HFFc6 (cell line): Measurements from ENCODE around the gene OR4K5. TPM values are rescaled to one million over a fixed set of nuclear protein-coding genes. Genes with fewer than 3 reads are reported as not detected.

ENCODE experiments used
- DNase-seq: peaks from one replicate; pipeline ENCODE4 v3.0.0-alpha.2; 2018
- H3K27ac Mint-ChIP-seq: 2 replicates; pipeline ENCODE4 v1.8.0; 2020; ENCODE audit warnings: mild to moderate bottlenecking, mixed read lengths
- H3K27me3 Mint-ChIP-seq: 2 replicates; pipeline ENCODE4 v1.8.0; 2021; ENCODE audit warnings: mild to moderate bottlenecking, moderate library complexity, mixed read lengths; ENCODE audit not compliant: insufficient read depth
- H3K36me3 Mint-ChIP-seq: 2 replicates; pipeline ENCODE4 v1.8.0; 2021; ENCODE audit warnings: low read depth, mixed read lengths
- H3K4me1 Mint-ChIP-seq: 2 replicates; pipeline ENCODE4 v1.8.0; 2020; ENCODE audit warnings: low read depth, mixed read lengths
- H3K4me3 Mint-ChIP-seq: 2 replicates; pipeline ENCODE4 v1.8.0; 2020; ENCODE audit warnings: mild to moderate bottlenecking, moderate library complexity, mixed read lengths
- H3K9me3 Mint-ChIP-seq: 2 replicates; pipeline ENCODE4 v1.8.0; 2020; ENCODE audit warnings: mild to moderate bottlenecking, mixed read lengths
- CTCF ChIP-seq: fragments of 200-600 bp; sonication (generic); IDR thresholded peaks from 2 replicates; pipeline ENCODE4 v1.5.0; 2021; ENCODE audit warnings: antibody characterized with exemption, mild to moderate bottlenecking
- total RNA-seq, 6 experiments: library from RNA; stranded (reverse); fragmentation: NEBNext Ultra II Directional; extraction: Animal tissue kit (Norgen Biotek cat#: 25700); gene quantifications; 2 replicates in 1 of 6; 3 replicates in 5 of 6; pipeline ENCODE4 v1.2.3, GENCODE V29; 2021

OR4K5 gene
- total RNA-seq, 6 experiments from 2014 or later, result not detected

DNA sequence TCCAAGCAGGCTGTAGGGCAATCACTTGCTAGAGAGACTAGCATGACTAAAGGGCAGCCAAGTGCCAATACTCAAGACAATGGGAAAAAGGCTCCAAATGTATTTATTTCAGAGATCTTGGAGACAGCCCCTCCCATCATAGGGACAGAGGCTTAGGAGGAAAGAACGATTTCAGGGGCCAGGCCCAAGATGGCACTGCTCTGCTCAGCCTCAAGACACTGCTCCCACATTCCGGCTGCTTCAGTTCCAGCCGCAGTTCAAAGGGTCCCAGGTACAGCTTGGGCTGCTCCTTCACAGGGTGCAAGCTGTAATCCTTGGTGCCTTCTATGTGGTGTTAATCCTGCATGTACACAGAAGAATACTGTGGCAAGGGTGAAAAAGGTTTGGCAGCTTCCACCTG, 19.4 kb upstream of the OR4K5 start:
- no peak for TF ChIP-seq CTCF
- Mint-ChIP-seq H3K4me1 (no peaks in the 10 kb centered on the region), H3K36me3 (no peaks in the 10 kb centered on the region), H3K4me3 (no peak overlapping the region), H3K27ac (no peak overlapping the region), H3K27me3 (no peaks in the 10 kb centered on the region), H3K9me3 (peaks cover 49% of the 10 kb centered on the region)
- DNase-seq, result no peak

DNA sequence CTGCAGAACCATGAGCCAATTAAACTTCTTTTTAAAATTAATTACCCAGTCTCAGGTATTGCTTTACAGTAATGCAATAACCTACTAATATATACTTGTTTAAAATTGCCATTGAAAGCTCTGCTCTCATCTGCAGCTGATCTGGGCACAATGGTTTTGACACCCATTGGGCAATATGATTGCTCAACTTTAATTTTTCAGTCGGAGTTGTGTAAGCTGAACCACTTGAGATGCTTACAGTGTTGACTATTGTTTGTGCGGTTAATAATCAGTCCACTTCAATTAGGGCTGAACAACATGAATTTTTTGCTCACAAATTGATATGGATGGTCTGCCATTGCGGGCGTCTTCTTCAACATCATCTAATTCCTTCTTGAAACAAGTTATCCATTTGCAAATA, 18.0 kb upstream of the OR4K5 start:
- no peaks in the 10 kb centered on the region for H3K27me3 Mint-ChIP-seq
- TF ChIP-seq CTCF, result no peak
- no peaks in the 10 kb centered on the region for H3K4me1 Mint-ChIP-seq
- H3K4me3 Mint-ChIP-seq, result no peak overlapping the region
- H3K9me3 Mint-ChIP-seq, result peaks cover 41% of the 10 kb centered on the region
- H3K27ac Mint-ChIP-seq, result no peak overlapping the region
- H3K36me3 Mint-ChIP-seq, result no peaks in the 10 kb centered on the region
- DNase-seq, result no peak

DNA sequence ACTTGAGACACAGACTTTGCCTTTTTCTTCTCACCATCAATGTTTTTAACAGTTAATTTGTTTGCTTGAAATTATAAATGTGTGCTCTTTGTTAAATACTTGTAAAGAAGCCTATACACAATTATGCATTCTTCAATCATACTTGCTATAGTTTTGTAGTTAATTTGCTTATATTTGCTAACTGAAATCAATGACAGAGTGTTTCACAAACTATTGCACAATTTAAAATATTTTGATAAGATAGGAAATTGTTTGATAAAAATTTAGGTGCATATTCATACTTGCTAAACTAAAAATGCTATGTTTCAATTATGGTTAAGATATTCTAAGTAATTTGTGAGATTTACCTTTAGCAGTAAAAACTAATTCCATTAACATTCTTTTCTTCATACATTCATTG, 13.7 kb upstream of the OR4K5 start:
- Mint-ChIP-seq H3K36me3 (peaks cover 4% of the 10 kb centered on the region), H3K27ac (no peak overlapping the region), H3K9me3 (peaks cover 49% of the 10 kb centered on the region), H3K4me3 (no peak overlapping the region), H3K27me3 (no peaks in the 10 kb centered on the region), H3K4me1 (no peaks in the 10 kb centered on the region)
- no peak for DNase-seq
- TF ChIP-seq CTCF, result no peak

- DNase-seq, result no peak
- Mint-ChIP-seq H3K27ac (no peak overlapping the region), H3K4me3 (no peak overlapping the region), H3K4me1 (no peaks in the 10 kb centered on the region), H3K27me3 (no peaks in the 10 kb centered on the region; the same call in 1 of the 2 replicates), H3K36me3 (peaks cover 7% of the 10 kb centered on the region), H3K9me3 (peaks cover 43% of the 10 kb centered on the region)
- no peak for TF ChIP-seq CTCF
Measured at GRCh38 chr14:19911114-19911513, 9.3 kb upstream of the OR4K5 start.

DNA sequence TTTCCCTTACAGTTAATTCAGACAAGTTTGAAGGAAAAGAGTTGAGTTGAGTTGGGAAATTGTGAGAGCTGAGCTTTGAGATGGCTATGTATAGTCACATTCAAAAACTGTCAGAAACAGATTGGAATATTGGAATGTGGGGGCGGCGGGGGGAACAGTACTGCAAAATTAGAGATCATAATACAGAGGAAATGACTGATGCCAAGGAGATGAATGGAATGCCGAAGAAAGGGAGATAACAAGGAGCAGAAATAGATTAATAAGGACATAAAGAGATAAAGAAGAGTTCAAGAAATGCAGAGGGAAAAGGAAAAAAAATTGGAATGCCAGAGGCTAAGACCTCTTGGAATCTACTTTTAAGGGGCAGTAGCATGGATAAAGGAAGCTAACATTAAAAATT, 3.2 kb upstream of the OR4K5 start:
- Mint-ChIP-seq H3K4me3 (no peak overlapping the region), H3K9me3 (peaks cover 9% of the 10 kb centered on the region), H3K27me3 (no peaks in the 10 kb centered on the region; the same call in 1 of the 2 replicates), H3K4me1 (no peaks in the 10 kb centered on the region), H3K27ac (no peak overlapping the region), H3K36me3 (no peaks in the 10 kb centered on the region)
- TF ChIP-seq CTCF, result no peak
- no peak for DNase-seq

- no peak for DNase-seq
- Mint-ChIP-seq H3K27ac (no peak overlapping the region), H3K4me1 (no peaks in the 10 kb centered on the region), H3K9me3 (peaks cover 7% of the 10 kb centered on the region), H3K27me3 (no peaks in the 10 kb centered on the region; the same call in 1 of the 2 replicates), H3K4me3 (no peak overlapping the region), H3K36me3 (no peaks in the 10 kb centered on the region)
- TF ChIP-seq CTCF, result no peak
Measured at GRCh38 chr14:19917955-19918518, 2.4 kb upstream of the OR4K5 start.
